Fibroblast of peridontal ligament (primary cell): ENCODE data around the gene SPIB.
"Not testable (repeated sequence)": the region's sequence is repeated elsewhere in the genome, so short reads cannot be mapped to it uniquely, and the experiment has no call there.

ENCODE experiments used
- DNase-seq: peaks from one replicate; pipeline ENCODE4 v3.0.0-alpha.2; 2010; ENCODE audit errors: extremely low read depth

The SPIB gene

DNA sequence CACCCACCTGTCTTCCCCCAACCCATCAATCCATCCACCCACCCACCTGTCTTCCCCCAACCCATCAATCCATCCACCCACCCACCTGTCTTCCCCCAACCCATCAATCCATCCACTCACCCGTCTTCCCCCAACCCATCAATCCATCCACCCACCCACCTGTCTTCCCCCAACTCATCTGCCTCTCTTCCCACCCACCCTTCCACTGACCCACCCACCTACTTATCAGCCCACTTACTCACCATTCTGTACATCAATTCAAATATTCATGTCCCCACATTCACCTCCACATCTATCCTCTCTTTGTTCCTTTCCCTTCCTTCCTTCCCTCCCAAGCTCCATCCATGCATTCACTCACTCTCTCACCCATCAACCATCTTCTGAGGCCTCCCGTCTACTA is 20.4 kb downstream of the SPIB start:
- DNase-seq, result not testable (repeated sequence)

DNA sequence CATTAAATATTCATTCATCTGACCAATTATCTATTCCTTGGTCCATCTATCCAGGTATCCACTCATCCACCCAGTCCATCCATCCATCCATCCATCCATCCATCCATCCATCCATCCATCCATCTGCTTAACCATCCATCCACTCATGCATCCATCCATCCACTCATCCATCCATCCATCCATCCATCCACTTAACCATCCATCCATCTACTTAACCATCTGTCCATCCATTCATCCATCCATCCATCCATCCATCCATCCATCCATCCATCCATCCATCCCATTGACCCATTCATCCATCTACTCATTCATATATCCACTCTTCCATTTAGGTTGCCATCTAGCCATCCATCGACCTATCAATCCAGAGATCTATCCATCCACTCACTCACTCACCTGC is 25.3 kb downstream of the SPIB start:
- DNase-seq, result no peak

DNA sequence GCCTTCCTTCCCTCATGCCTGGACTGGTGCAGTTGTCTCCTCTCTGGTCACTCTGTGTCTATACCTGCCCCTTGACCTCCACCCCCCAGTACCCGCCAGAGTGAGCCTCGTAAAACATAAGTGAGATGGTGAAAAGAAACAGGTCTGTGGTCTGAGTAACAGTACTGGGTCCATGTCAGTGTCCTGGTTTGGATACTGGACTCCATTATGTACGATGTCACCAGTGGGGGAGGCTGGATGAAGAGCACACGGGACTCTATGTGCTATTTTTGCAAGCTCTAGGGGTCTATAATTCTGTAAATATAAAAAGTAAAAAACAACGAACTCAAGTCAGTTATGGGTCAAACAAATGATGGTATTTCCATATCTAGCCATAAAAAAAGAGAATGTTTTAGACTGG is 28.3 kb downstream of the SPIB start:
- no peak for DNase-seq

DNA sequence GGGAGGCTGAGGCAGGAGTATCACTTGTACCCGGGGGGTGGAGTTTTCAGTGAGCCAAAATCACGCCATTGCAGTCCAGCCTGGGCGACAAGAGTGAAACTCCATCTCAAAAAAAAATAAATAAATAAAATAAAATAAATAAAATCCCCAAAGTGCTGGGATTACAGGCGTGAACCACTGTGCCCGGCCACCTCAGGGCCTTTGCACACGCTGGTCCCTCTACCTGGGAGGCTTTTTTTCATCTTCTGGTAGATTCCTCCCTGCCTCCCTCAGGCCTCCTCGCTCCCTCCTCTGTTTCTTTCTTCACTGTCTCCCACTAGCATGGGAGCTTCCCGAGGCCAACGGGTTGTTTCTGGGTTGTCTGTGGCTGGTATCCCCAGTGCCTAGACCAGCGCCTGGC is 29.0 kb downstream of the SPIB start:
- no peak for DNase-seq

GRCh38 chr19:50449236-50449899 is 30.6 kb downstream of the SPIB start:
- no peak for DNase-seq

DNA sequence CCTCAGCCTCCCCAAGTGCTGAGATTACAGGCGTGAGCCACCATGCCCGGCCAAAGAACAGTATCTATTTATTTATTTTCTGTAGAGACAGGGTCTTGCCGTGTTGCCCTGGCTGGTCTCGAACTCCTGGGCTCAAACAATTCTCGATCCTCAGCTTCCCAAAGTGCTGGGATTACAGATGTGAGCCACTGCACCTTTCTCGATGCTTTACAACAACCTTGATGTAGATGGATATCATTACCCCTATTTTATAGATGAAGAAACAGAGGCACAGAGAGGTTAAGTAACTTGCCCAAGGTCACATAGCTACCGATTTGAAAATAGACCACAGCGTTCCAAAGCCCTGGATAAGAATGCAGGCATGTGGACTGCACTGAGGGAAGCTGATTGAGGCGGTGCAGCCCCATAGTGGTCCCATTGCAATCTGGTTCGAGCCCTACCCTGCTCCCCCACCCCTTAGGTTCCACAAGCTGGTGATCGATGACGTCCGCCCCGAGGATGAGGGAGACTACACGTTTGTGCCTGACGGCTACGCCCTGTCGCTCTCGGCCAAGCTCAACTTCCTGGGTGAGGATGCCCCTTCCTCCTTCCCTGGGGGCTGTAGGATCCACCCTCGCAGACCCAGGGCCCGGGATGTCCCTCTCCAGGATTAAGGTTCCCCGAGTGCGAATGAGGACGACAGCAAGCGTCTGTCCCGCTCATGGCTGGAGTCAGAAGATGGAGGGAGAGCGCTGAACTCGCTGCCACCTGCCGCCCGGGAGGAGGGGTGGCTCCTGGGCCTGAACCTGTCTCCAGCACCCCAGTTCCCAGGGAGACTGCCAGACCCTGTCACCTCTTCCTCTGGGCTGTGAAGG is 31.9 kb downstream of the SPIB start:
- no peak for DNase-seq

- DNase-seq, result no peak
These were observed 32.4 kb downstream of the SPIB start for GRCh38 chr19:50451223-50451534.

- DNase-seq, result no peak
These were observed 34.5 kb downstream of the SPIB start for GRCh38 chr19:50453243-50453642.

DNA sequence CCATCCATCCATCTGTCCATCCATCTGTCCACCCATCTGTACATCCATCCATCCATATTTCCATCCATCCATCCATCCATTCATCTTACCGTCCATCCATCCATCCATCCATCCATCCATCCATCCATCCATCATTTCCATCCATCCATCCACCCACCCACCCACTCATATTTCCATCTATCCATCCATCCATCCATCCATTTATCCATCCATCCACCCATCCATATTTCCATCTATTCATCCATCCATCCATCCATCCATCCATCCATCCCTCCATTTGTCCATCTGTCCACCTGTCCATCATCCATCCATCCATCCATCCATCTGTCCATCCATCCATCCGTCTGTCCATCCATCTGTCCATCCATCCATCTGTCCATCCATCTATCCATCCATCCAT is 37.3 kb downstream of the SPIB start:
- DNase-seq, result no peak

- no peak for DNase-seq
These were observed 38.6 kb downstream of the SPIB start for GRCh38 chr19:50457300-50457699.

DNA sequence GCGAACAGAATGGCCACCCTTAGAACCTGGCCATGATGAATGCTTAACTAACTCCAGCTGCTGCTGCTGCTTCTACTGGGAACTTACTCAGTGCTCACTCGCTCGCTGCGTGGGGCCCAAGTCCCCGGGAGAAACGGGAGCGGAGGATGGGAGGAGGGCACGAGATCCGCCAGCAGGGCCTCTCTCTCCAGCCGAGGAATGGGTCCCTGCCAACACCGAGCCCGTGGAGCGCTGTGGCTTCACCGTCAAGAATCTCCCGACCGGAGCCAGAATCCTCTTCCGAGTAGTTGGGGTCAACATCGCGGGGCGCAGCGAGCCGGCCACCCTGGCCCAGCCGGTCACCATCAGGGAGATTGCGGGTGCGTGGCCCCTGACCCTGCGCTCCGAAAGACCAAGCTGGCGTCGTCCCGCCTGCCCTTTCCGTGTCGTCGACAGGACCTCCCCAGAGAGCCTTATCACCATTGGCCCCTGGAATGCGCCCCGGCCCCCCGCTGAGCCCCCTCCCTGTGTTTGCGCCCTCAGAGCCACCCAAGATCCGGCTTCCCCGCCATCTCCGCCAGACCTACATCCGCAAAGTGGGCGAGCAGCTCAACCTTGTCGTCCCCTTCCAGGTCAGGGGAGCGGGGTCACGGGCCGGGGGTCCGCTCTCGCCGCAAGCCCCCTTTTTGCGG is 39.8 kb downstream of the SPIB start:
- peak; percentile 33 for DNase-seq

DNA sequence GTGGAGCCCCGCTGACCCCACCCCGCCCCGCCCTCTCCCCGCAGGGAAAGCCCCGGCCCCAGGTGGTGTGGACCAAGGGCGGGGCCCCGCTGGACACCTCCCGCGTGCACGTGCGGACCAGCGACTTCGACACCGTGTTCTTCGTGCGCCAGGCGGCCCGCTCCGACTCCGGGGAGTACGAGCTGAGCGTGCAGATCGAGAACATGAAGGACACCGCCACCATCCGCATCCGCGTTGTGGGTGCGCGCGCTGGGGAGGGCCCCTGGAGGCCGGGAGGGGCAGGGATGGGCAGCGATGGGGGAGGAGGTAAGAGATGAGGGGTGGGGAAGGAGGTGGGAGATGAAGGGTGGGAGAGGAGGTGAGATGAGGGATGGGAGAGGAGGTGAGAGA is 40.3 kb downstream of the SPIB start:
- no peak for DNase-seq

- DNase-seq, result no peak
These were observed 40.9 kb downstream of the SPIB start for GRCh38 chr19:50459638-50460037.

GRCh38 chr19:50460161-50460765 is 41.5 kb downstream of the SPIB start:
- DNase-seq, result peak; percentile 40

DNA sequence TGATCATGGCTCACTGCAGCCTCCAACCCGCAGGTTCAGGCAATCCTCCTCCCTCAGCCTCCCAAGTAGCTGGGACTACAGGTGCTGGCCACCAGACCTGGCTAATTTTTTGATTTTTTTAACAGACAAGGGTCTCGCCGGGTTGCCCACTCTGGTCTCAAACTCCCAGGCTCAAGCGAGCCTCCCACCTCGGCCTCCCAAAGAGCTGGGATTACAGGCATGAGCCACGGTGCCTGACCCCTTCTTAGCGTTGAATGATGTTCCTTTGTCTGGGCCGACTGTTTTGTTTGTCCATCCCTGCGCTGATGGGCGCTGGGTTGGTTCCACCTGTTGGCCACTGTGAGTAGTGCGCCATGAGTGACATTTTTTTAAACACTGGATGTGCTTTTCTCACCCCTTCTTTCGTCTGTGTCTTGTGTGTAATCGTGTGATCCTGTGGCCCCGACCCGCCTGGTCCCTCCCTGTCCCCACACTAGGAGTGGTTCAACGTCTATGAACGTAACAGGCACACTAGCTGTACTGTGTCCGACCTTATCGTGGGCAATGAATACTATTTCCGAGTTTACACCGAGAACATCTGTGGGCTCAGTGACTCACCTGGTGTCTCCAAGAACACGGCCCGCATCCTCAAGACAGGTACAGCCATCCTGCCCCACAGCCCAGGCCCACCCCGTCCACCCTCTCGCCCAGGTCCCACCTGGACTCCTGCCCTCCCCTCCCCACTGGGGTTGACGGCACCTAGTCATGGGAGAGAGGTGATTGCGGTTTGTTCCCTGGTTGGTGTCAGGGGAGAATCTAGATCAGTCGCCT is 42.5 kb downstream of the SPIB start:
- DNase-seq, result peak; percentile 69

GRCh38 chr19:50462970-50463369 is 44.2 kb downstream of the SPIB start:
- DNase-seq, result no peak

GRCh38 chr19:50464348-50464747 is 45.6 kb downstream of the SPIB start:
- no peak for DNase-seq

GRCh38 chr19:50465000-50465399 is 46.3 kb downstream of the SPIB start:
- no peak for DNase-seq

DNA sequence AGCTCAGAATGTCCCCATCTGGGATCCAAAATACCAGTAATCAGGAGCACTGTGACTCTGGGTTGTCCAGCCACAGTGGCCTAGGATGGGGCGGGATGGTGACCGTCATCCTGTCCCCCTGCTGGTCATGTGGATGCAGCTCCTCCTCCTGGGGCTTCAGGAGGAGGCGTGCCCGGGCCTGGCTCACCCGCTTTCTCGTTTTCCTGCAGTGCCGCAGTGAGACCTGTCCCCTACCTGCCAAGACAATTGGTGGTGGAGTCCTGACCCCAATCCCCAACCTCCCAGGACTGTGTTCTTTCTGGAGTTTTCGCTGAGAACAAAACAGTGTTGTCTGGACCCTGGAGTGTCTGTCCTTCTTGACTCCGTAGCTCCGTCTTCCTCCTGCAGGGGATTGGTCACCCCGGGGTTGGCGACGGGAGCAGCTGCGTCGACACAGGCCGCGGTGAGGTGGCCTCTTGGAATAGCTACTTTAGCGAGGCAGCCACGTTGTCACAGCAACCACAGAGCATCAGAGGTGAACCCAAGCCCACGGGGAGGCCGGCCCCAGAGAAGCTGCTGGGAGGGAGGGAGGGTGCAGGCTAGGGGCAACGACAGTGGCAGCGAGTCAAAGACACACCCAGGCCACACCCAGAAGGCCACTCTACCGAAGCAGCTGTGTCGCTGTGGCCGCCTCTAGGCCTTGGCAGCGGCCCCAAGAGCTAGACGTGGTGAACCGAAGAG is 47.4 kb downstream of the SPIB start:
- DNase-seq, result no peak

DNA sequence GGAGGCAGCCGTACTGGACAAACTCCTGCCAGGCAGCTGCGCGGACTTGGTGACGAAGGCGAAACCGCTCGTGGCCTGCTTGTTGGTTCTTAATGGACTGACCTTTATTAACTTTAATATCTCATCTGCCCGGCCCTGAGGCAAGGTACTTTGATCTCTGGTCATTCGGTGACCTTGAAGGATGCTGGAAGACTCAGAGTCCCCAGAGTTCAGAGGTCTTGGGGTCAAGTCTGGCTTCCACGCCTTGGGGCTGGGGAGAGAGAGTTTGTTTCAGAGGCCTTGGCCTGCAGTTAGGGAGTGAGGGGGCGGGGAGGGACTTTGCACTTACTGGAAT is 47.9 kb downstream of the SPIB start:
- DNase-seq, result no peak

- DNase-seq, result no peak
These were observed 48.8 kb downstream of the SPIB start for GRCh38 chr19:50467566-50467965.
